Stomach (tissue), 4 donors: ENCODE data around the gene GPR42.

ENCODE experiments used
- CTCF ChIP-seq, 7 experiments: fragments of 450-650 bp in 4 of 7; fragments of 200-600 bp in 3 of 7; sonication (generic) in 3 of 7; IDR thresholded peaks; one replicate each; pipeline ENCODE4 v1.5.1; 2016 to 2019; ENCODE audit warnings: antibody characterized with exemption in 7 of 7, control low read depth in 2 of 7, mild to moderate bottlenecking in 1 of 7
- EP300 ChIP-seq: sonication (generic); formaldehyde crosslinking; IDR thresholded peaks from one replicate; pipeline ENCODE4 v1.6.1; 2017; ENCODE audit warnings: antibody characterized with exemption
- POLR2A ChIP-seq, 4 donors: fragments of 450-650 bp; IDR thresholded peaks; one replicate each; pipeline ENCODE4 v1.6.1; 2016; ENCODE audit warnings: antibody characterized with exemption in 4 of 4, control low read depth in 2 of 4, mild to moderate bottlenecking in 1 of 4, moderate library complexity in 1 of 4

- no peak for TF ChIP-seq CTCF (IDR thresholded peaks at IDR 0.05)
- no peak for TF ChIP-seq EP300
- TF ChIP-seq POLR2A (IDR thresholded peaks at IDR 0.05) = no peak
These were observed 34.5 kb upstream of the GPR42 start for GRCh38 chr19:35336166-35336955.
